A549 (cell line): ENCODE data around the gene MYBPC2. TPM values are rescaled to one million over a fixed set of nuclear protein-coding genes. Genes with fewer than 3 reads are reported as not detected.

ENCODE experiments used
- ATAC-seq, 2 experiments: fragments of 200-7000 bp in 1 of 2; fragments of >200 bp in 1 of 2; cut with Nextera tagmentation in 1 of 2; cut with Tn5 transposase in 1 of 2; 3 replicates each; pipeline versions ENCODE4 v1.8.0 to v1.9.1; 2018 to 2020; ENCODE audit warnings: mild to moderate bottlenecking in 1 of 2, moderate library complexity in 1 of 2
- CTCF ChIA-PET: fragments of 300-600 bp; sonication (Branson Sonifier 250); formaldehyde crosslinking; extraction: SDS; loops from one replicate; lab custom pipeline; 2021; ENCODE audit warnings: antibody characterized with exemption, inconsistent platforms; lab: Yijun Ruan, JAX
- POLR2A ChIA-PET: fragments of 350-600 bp; formaldehyde crosslinking; extraction: SDS; loops from one replicate; lab custom pipeline; 2021; ENCODE audit warnings: antibody characterized with exemption, inconsistent platforms; lab: Yijun Ruan, JAX
- DNase-seq, 2 experiments: peaks; one replicate each; pipeline versions ENCODE4 v3.0.0 to v3.0.0-alpha.2; 2011 to 2016; ENCODE audit warnings: low read depth in 1 of 2, low spot score in 1 of 2
- FAIRE-seq: peaks from 2 replicates; lab custom pipeline; 2011; peaks lifted over from hg19 to GRCh38; lab: Jason Lieb, UNC
- H3K27ac ChIP-seq, 2 experiments: fragments of >200 bp; sonication (Bioruptor Twin); formaldehyde crosslinking; 3 replicates each; pipeline ENCODE4 v1.5.1; 2016 to 2017
- H3K4me1 ChIP-seq: fragments of >200 bp; sonication (Bioruptor Twin); formaldehyde crosslinking; 3 replicates; pipeline ENCODE4 v1.6.1; 2016
- H3K4me2 ChIP-seq: fragments of >200 bp; sonication (Bioruptor Twin); formaldehyde crosslinking; 3 replicates; pipeline ENCODE4 v1.6.1; 2016
- H3K4me3 ChIP-seq: fragments of >200 bp; sonication (Bioruptor Twin); formaldehyde crosslinking; 3 replicates; pipeline ENCODE4 v1.5.1; 2016
- H3K9me3 ChIP-seq: fragments of >200 bp; sonication (Bioruptor Twin); formaldehyde crosslinking; 3 replicates; pipeline ENCODE4 v1.6.1; 2016
- CBX8 ChIP-seq: fragments of 200-600 bp; sonication (generic); IDR thresholded peaks from 2 replicates; pipeline ENCODE4 v1.6.1; 2016
- EP300 ChIP-seq, 2 experiments: fragments of >200 bp; sonication (Bioruptor Twin); formaldehyde crosslinking; IDR thresholded peaks; 2 replicates in 1 of 2; 3 replicates in 1 of 2; pipeline ENCODE4 v1.6.1; 2016 to 2017
- HEYL ChIP-seq: fragments of 250-450 bp; sonication (Bioruptor Pico); IDR thresholded peaks from 2 replicates; pipeline ENCODE4 v1.8.0; 2021; ENCODE audit warnings: mild to moderate bottlenecking, moderate library complexity
- HOXA7 ChIP-seq: fragments of 250-450 bp; sonication (Bioruptor Pico); IDR thresholded peaks from 2 replicates; pipeline ENCODE4 v1.5.0; 2020; ENCODE audit warnings: mild to moderate bottlenecking, moderate library complexity
- MAFK ChIP-seq: fragments of 450-650 bp; IDR thresholded peaks from 2 replicates; pipeline ENCODE4 v1.6.1; 2014; ENCODE audit not compliant: partially characterized antibody
- MYC ChIP-seq: IDR thresholded peaks from 2 replicates; pipeline ENCODE4 v1.6.1; 2012; ENCODE audit warnings: mild to moderate bottlenecking, inconsistent platforms, low read length, improper control_type of control experiment, borderline replicate concordance
- NFE2L2 ChIP-seq: fragments of 150-350 bp; conservative IDR thresholded peaks from 2 replicates; pipeline ENCODE4 v1.6.1; 2014; ENCODE audit warnings: low read length
- NPAS2 ChIP-seq: fragments of 250-450 bp; sonication (Bioruptor Pico); IDR thresholded peaks from 2 replicates; pipeline ENCODE4 v1.8.0; 2022; ENCODE audit warnings: mild to moderate bottlenecking, moderate library complexity, borderline replicate concordance
- NR3C1 ChIP-seq: fragments of >200 bp; sonication (Bioruptor Twin); formaldehyde crosslinking; IDR thresholded peaks from 3 replicates; pipeline ENCODE4 v1.6.1; 2017
- POLR2A ChIP-seq: IDR thresholded peaks from 2 replicates; pipeline ENCODE4 v1.6.1; 2012; ENCODE audit warnings: mild to moderate bottlenecking, low read length
- RARB ChIP-seq: fragments of 250-450 bp; sonication (Bioruptor Pico); IDR thresholded peaks from 2 replicates; pipeline ENCODE4 v1.8.0; 2021; ENCODE audit warnings: mild to moderate bottlenecking, moderate library complexity
- RNF2 ChIP-seq: fragments of 200-600 bp; sonication (generic); IDR thresholded peaks from 2 replicates; pipeline ENCODE4 v1.6.1; 2016; ENCODE audit warnings: low read depth, mild to moderate bottlenecking, antibody characterized with exemption, moderate library complexity, borderline replicate concordance
- TFCP2L1 ChIP-seq: fragments of 250-450 bp; sonication (Bioruptor Pico); IDR thresholded peaks from 2 replicates; pipeline ENCODE4 v1.5.0; 2021; ENCODE audit warnings: mild to moderate bottlenecking
- WGBS: methylation state at CpG from one replicate; pipeline ENCODE4 v1.1.6; 2017; ENCODE audit errors: missing lambda C conversion rate; 5-methylcytosine and 5-hydroxymethylcytosine counted together
- polyA plus RNA-seq, 4 experiments: library from polyadenylated mRNA; depleted of rRNA in 3 of 4; stranded (reverse); fragments of >200 nt; fragmentation: RNase III in 1 of 4; extraction: RNeasy Plus Mini Kit Qiagen cat#74134 plus additional on column Dnase treatment in 1 of 4; gene quantifications; 2 replicates in 3 of 4; 3 replicates in 1 of 4; pipeline ENCODE4 v1.2.3, GENCODE V29; 2011 to 2017
- TF ChIP-seq, protein P1 (sequence below): fragments of 200-600 bp; sonication (generic); IDR thresholded peaks from 2 replicates; pipeline ENCODE4 v1.6.1; 2016; ENCODE audit warnings: antibody characterized with exemption, mild to moderate bottlenecking, moderate library complexity
- TF ChIP-seq, protein P2 (sequence below): IDR thresholded peaks from 2 replicates; pipeline ENCODE4 v1.6.1; 2012
- TF ChIP-seq, protein P3 (sequence below): fragments of >200 bp; sonication (Bioruptor Twin); formaldehyde crosslinking; IDR thresholded peaks from 3 replicates; pipeline ENCODE4 v1.5.1; 2016
- TF ChIP-seq, protein P4 (sequence below): fragments of 250-450 bp; sonication (Bioruptor Pico); IDR thresholded peaks from 2 replicates; pipeline ENCODE4 v1.5.0; 2021; ENCODE audit warnings: mild to moderate bottlenecking, moderate library complexity, borderline replicate concordance
- TF ChIP-seq, protein P5 (sequence below): fragments of 450-650 bp; IDR thresholded peaks from 2 replicates; pipeline ENCODE4 v1.6.1; 2014; ENCODE audit warnings: antibody characterized with exemption

The MYBPC2 gene
- polyA plus RNA-seq, 2 of the 4 experiments (the other 2 are of a cell fraction) = 0.10 TPM; not detected in 1

DNA sequence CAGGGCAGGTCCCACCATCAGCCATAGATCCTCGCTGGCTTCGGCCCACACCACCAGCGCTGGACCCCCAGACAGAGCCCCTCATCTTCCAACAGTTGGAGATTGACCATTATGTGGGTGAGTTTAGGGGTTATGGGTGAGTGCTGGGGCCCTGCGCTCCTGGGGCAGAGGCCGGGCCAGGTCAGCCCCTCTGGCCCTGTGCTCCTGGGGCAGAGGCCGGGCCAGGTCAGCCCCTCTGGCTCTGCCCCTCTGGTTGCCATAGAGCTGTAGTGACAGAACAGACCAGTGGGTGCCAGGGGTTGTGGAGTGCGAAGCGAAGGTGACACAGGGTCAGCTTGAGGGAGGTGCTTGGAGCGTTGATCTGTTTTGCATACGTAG, 33.3 kb upstream of the MYBPC2 start:
- no peaks in the 10 kb centered on the region for H3K4me1 ChIP-seq
- CTCF ChIA-PET = interaction anchor here (0.6 to 2.0 kb wide), 6 partner anchors 12 to 370 kb away, joined by 3 to 6 read pairs (median 4); no protein-coding TSS in a partner anchor
- H3K27ac ChIP-seq = no peak overlapping the region
- 97% methylated on average over 10 of the region's 10 CpGs for WGBS
- POLR2A ChIA-PET = no interaction called here
- TF ChIP-seq CBX8 (no peak), NR3C1 (no peak), NPAS2 (no peak), MAFK (no peak), NFE2L2 (no peak), HOXA7 (CRISPR knock-in tag) (no peak), HEYL (CRISPR knock-in tag) (no peak), MYC (no peak), RNF2 (no peak), EP300 (IDR thresholded peaks at IDR 0.05) (no peak), RARB (CRISPR knock-in tag) (no peak), TFCP2L1 (no peak), POLR2A (no peak)
- TF ChIP-seq, protein P1, sequence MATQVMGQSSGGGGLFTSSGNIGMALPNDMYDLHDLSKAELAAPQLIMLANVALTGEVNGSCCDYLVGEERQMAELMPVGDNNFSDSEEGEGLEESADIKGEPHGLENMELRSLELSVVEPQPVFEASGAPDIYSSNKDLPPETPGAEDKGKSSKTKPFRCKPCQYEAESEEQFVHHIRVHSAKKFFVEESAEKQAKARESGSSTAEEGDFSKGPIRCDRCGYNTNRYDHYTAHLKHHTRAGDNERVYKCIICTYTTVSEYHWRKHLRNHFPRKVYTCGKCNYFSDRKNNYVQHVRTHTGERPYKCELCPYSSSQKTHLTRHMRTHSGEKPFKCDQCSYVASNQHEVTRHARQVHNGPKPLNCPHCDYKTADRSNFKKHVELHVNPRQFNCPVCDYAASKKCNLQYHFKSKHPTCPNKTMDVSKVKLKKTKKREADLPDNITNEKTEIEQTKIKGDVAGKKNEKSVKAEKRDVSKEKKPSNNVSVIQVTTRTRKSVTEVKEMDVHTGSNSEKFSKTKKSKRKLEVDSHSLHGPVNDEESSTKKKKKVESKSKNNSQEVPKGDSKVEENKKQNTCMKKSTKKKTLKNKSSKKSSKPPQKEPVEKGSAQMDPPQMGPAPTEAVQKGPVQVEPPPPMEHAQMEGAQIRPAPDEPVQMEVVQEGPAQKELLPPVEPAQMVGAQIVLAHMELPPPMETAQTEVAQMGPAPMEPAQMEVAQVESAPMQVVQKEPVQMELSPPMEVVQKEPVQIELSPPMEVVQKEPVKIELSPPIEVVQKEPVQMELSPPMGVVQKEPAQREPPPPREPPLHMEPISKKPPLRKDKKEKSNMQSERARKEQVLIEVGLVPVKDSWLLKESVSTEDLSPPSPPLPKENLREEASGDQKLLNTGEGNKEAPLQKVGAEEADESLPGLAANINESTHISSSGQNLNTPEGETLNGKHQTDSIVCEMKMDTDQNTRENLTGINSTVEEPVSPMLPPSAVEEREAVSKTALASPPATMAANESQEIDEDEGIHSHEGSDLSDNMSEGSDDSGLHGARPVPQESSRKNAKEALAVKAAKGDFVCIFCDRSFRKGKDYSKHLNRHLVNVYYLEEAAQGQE = no peak
- TF ChIP-seq, protein P2, sequence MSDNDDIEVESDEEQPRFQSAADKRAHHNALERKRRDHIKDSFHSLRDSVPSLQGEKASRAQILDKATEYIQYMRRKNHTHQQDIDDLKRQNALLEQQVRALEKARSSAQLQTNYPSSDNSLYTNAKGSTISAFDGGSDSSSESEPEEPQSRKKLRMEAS = no peak
- TF ChIP-seq, protein P3, sequence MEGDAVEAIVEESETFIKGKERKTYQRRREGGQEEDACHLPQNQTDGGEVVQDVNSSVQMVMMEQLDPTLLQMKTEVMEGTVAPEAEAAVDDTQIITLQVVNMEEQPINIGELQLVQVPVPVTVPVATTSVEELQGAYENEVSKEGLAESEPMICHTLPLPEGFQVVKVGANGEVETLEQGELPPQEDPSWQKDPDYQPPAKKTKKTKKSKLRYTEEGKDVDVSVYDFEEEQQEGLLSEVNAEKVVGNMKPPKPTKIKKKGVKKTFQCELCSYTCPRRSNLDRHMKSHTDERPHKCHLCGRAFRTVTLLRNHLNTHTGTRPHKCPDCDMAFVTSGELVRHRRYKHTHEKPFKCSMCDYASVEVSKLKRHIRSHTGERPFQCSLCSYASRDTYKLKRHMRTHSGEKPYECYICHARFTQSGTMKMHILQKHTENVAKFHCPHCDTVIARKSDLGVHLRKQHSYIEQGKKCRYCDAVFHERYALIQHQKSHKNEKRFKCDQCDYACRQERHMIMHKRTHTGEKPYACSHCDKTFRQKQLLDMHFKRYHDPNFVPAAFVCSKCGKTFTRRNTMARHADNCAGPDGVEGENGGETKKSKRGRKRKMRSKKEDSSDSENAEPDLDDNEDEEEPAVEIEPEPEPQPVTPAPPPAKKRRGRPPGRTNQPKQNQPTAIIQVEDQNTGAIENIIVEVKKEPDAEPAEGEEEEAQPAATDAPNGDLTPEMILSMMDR = no peak
- TF ChIP-seq, protein P4, sequence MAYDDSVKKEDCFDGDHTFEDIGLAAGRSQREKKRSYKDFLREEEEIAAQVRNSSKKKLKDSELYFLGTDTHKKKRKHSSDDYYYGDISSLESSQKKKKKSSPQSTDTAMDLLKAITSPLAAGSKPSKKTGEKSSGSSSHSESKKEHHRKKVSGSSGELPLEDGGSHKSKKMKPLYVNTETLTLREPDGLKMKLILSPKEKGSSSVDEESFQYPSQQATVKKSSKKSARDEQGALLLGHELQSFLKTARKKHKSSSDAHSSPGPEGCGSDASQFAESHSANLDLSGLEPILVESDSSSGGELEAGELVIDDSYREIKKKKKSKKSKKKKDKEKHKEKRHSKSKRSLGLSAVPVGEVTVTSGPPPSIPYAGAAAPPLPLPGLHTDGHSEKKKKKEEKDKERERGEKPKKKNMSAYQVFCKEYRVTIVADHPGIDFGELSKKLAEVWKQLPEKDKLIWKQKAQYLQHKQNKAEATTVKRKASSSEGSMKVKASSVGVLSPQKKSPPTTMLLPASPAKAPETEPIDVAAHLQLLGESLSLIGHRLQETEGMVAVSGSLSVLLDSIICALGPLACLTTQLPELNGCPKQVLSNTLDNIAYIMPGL = no peak
- TF ChIP-seq, protein P5, sequence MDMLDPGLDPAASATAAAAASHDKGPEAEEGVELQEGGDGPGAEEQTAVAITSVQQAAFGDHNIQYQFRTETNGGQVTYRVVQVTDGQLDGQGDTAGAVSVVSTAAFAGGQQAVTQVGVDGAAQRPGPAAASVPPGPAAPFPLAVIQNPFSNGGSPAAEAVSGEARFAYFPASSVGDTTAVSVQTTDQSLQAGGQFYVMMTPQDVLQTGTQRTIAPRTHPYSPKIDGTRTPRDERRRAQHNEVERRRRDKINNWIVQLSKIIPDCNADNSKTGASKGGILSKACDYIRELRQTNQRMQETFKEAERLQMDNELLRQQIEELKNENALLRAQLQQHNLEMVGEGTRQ = no peak
- TF ChIP-seq, all 56 proteins: peak for 0
- H3K4me2 ChIP-seq = no peak overlapping the region
- DNase-seq (no peak), ATAC-seq (peak in 1 of 2 experiments; percentile 18; a peak in 3 of 6 replicates), FAIRE-seq (no peak)
- H3K4me3 ChIP-seq = no peak overlapping the region
- H3K9me3 ChIP-seq = no peaks in the 10 kb centered on the region
